Caco-2 (cell line): ENCODE data around the gene PGGHG. TPM values are rescaled to one million over a fixed set of nuclear protein-coding genes. Genes with fewer than 3 reads are reported as not detected.

Experiments
- BruUV-seq: library from RNA; stranded (reverse); fragments of 400-500 nt; replicated peaks from 2 replicates; lab custom pipeline; 2021; lab: Mats Ljungman, UMichigan
- CTCF ChIA-PET: fragments of 300-600 bp; sonication (Branson Sonifier 250); formaldehyde crosslinking; loops from one replicate; lab custom pipeline; 2022; ENCODE audit warnings: antibody characterized with exemption; lab: Charles Lee
- POLR2A ChIA-PET: fragments of 300-600 bp; sonication (Branson Sonifier 250); formaldehyde crosslinking; loops from one replicate; lab custom pipeline; 2022; ENCODE audit warnings: antibody characterized with exemption; lab: Charles Lee
- DNase-seq, 2 experiments: peaks; one replicate each; pipeline versions ENCODE4 v3.0.0 to v3.0.0-alpha.2; 2020 to 2022
- H3K27me3 ChIP-seq: replicated peaks from 2 replicates; pipeline ENCODE4 v1.6.0; 2011; ENCODE audit warnings: low read length; ENCODE audit not compliant: control insufficient read depth, insufficient read depth
- H3K36me3 ChIP-seq: 2 replicates; pipeline ENCODE4 v1.5.1; 2011; ENCODE audit warnings: low read length; ENCODE audit not compliant: control insufficient read depth, insufficient read depth
- H3K4me1 ChIP-seq: fragments of 250-450 bp; sonication (Bioruptor Pico); 2 replicates; pipeline ENCODE4 v1.5.1; 2020; ENCODE audit warnings: mild to moderate bottlenecking
- H3K4me3 ChIP-seq: 2 replicates; pipeline ENCODE4 v1.5.1; 2011; ENCODE audit warnings: low read depth, mild to moderate bottlenecking, control low read depth, low read length
- H3K9me3 ChIP-seq: fragments of 250-450 bp; sonication (Bioruptor Pico); 2 replicates; pipeline ENCODE4 v1.5.1; 2020; ENCODE audit warnings: mild to moderate bottlenecking, moderate library complexity
- H3K27ac Mint-ChIP-seq: one replicate; pipeline ENCODE4 v1.8.0; 2022; ENCODE audit warnings: mixed read lengths; ENCODE audit not compliant: unreplicated experiment
- H3K27me3 Mint-ChIP-seq: one replicate; pipeline ENCODE4 v1.8.0; 2022; ENCODE audit warnings: mixed read lengths; ENCODE audit not compliant: insufficient read depth, unreplicated experiment
- H3K36me3 Mint-ChIP-seq: one replicate; pipeline ENCODE4 v1.8.0; 2022; ENCODE audit warnings: mild to moderate bottlenecking, mixed read lengths; ENCODE audit not compliant: insufficient read depth, unreplicated experiment
- H3K4me1 Mint-ChIP-seq: one replicate; pipeline ENCODE4 v1.8.0; 2022; ENCODE audit warnings: low read depth, mixed read lengths; ENCODE audit not compliant: unreplicated experiment
- H3K4me3 Mint-ChIP-seq: one replicate; pipeline ENCODE4 v1.8.0; 2022; ENCODE audit warnings: mild to moderate bottlenecking, moderate library complexity, mixed read lengths; ENCODE audit not compliant: unreplicated experiment
- H3K9me3 Mint-ChIP-seq: one replicate; pipeline ENCODE4 v1.8.0; 2022; ENCODE audit warnings: mixed read lengths; ENCODE audit not compliant: unreplicated experiment
- CTCF ChIP-seq, 2 experiments: fragments of 200-600 bp in 1 of 2; IDR thresholded peaks; 1 replicate in 1 of 2; 2 replicates in 1 of 2; pipeline versions ENCODE4 v1.5.1 to v1.8.0; 2011 to 2022; ENCODE audit warnings: antibody characterized with exemption in 1 of 2, control low read depth in 1 of 2, inconsistent platforms in 1 of 2, low read depth in 1 of 2, low read length in 1 of 2, mild to moderate bottlenecking in 1 of 2, moderate library complexity in 1 of 2; ENCODE audit not compliant: insufficient read depth in 1 of 2, severe bottlenecking in 1 of 2, unreplicated experiment in 1 of 2
- intact Hi-C: fragments of 100-400 bp; cut with micrococcal nuclease; formaldehyde crosslinking; loops from one replicate; pipeline ENCODE4 v1.10.0; 2022; ENCODE audit not compliant: unreplicated experiment
- total RNA-seq: library from RNA; stranded (reverse); gene quantifications from 2 replicates; pipeline ENCODE4 v1.2.3, GENCODE V29; 2022

PGGHG gene
- total RNA-seq, 1 experiment from 2014 or later = 59.6 TPM

- BruUV-seq = TSS peak; percentile 17
- Mint-ChIP-seq H3K4me3 (peak overlapping the region; percentile 59), H3K27me3 (no peaks in the 10 kb centered on the region), H3K9me3 (no peaks in the 10 kb centered on the region), H3K27ac (peak overlapping the region; percentile 16), H3K4me1 (peaks cover 7% of the 10 kb centered on the region), H3K36me3 (peaks cover 27% of the 10 kb centered on the region)
- H3K27me3 ChIP-seq = no peaks in the 10 kb centered on the region
- peak in 1 of 2 experiments; percentile 42 for DNase-seq
- POLR2A ChIA-PET = interaction anchor here (0.7 kb wide), 1 partner anchor 83 kb away, joined by 3 read pairs; the partner anchor contains the start of genes BET1L and RIC8A
- intact Hi-C loops = no loop called here
- peak overlapping the region; percentile 51 for H3K4me3 ChIP-seq
- CTCF ChIA-PET = interaction anchor here (0.9 kb wide), 1 partner anchor 159 kb away, joined by 3 read pairs; no protein-coding TSS in a partner anchor
- H3K9me3 ChIP-seq = no peaks in the 10 kb centered on the region
- peaks cover 7% of the 10 kb centered on the region for H3K4me1 ChIP-seq
- no peak for TF ChIP-seq CTCF (IDR thresholded peaks at IDR 0.05; ENCODE audit: insufficient read depth in 1 of 2, low read depth in 1 of 2, low read length in 1 of 2, severe bottlenecking in 1 of 2, unreplicated experiment in 1 of 2)
- H3K36me3 ChIP-seq = no peaks in the 10 kb centered on the region
These were observed 1.0 kb downstream of the PGGHG start for GRCh38 chr11:289712-290620.

GRCh38 chr11:290621-291231, 1.8 kb downstream of the PGGHG start:
- peaks cover 7% of the 10 kb centered on the region for H3K4me1 ChIP-seq
- Mint-ChIP-seq H3K27ac (no peak overlapping the region), H3K9me3 (no peaks in the 10 kb centered on the region), H3K4me1 (peaks cover 7% of the 10 kb centered on the region), H3K27me3 (no peaks in the 10 kb centered on the region), H3K36me3 (peaks cover 27% of the 10 kb centered on the region), H3K4me3 (peak overlapping the region; percentile 59)
- H3K9me3 ChIP-seq = no peaks in the 10 kb centered on the region
- DNase-seq = peak in 1 of 2 experiments; percentile 34
- CTCF ChIA-PET = no interaction called here
- intact Hi-C loops = no loop called here
- no peak for TF ChIP-seq CTCF (IDR thresholded peaks at IDR 0.05; ENCODE audit: insufficient read depth in 1 of 2, low read depth in 1 of 2, low read length in 1 of 2, severe bottlenecking in 1 of 2, unreplicated experiment in 1 of 2)
- no peaks in the 10 kb centered on the region for H3K27me3 ChIP-seq
- H3K36me3 ChIP-seq = no peaks in the 10 kb centered on the region
- H3K4me3 ChIP-seq = no peak overlapping the region
- no TSS peak for BruUV-seq
- POLR2A ChIA-PET = no interaction called here
